GM21576 (cell line): ENCODE data around the gene AGFG2.
A peak's percentile ranks its signal among the peaks of the same experiment; 100 is the strongest.
"Not testable (repeated sequence)": the region's sequence is repeated elsewhere in the genome, so short reads cannot be mapped to it uniquely, and the experiment has no call there.

Experiments
- ATAC-seq: cut with Tn5 transposase; IDR thresholded peaks from one replicate; pipeline ENCODE4 v1.9.1; 2021; ENCODE audit warnings: mild to moderate bottlenecking, moderate library complexity; ENCODE audit not compliant: unreplicated experiment

Gene AGFG2

DNA sequence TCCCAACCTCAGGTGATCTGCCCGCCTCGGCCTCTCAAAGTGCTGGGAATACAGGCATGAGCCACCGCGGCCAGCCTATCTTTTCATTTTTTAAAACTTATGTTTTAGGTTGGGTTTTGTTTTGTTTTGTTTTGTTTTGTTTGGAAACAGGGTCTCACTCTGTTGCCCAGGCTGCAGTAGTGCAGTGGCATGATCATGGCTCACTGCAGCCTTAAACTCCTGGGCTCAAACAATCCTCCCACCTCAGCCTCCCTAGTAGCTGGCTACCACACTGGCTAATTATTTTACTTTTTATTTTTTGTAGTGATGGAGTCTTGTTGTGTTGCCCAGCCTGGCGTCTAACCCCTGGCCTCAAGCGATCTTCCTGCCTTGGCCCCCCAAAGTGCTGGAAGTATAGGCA is 19.4 kb upstream of the AGFG2 start:
- no peak for ATAC-seq

- ATAC-seq: no peak
These were observed 18.9 kb upstream of the AGFG2 start for GRCh38 chr7:100520138-100520537.

GRCh38 chr7:100521076-100521475 is 17.9 kb upstream of the AGFG2 start:
- no peak for ATAC-seq

GRCh38 chr7:100521909-100522593 is 17.0 kb upstream of the AGFG2 start:
- not testable (repeated sequence) for ATAC-seq

GRCh38 chr7:100523192-100523591 is 15.8 kb upstream of the AGFG2 start:
- not testable (repeated sequence) for ATAC-seq

GRCh38 chr7:100528108-100528866 is 10.7 kb upstream of the AGFG2 start:
- ATAC-seq: not testable (repeated sequence)

DNA sequence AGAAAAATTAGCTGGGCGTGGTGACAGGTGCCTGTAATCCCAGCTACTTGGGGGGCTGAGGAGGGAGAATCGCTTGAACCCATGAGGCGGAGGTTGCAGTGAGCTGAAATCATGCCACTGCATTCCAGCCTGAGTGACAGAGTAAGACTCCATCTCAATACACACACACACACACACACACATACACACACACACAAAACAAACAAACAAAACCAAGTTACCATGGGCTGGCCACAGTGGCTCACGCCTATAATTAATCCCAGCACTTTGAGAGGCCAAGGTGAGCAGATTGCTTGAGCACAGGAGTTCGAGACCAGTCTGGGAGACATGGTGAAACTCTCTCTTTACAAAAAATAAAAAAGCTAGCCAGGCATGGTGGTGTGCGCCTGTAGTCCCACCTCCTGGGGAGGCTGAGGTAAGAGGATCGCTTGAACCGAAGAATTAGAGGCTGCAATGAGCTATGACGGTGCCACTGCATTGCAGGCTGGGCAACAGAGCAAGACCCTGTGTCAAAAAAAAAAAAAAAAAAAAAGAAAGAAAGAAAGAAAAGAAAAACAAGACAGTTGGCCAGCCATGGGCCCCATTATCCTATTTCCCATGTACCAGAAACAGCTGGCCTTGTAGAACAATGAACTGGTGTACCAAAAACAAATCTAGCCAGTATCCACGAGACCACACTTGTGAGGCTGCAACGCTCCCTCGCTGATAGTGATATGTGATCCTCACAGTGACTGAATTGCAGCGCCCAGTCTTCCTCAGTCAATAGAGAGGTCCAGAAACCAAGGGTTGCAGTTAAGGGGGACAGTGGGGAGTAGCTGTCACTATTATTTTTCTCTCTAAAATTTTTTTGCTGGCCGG is 6.6 kb upstream of the AGFG2 start:
- ATAC-seq: no peak

DNA sequence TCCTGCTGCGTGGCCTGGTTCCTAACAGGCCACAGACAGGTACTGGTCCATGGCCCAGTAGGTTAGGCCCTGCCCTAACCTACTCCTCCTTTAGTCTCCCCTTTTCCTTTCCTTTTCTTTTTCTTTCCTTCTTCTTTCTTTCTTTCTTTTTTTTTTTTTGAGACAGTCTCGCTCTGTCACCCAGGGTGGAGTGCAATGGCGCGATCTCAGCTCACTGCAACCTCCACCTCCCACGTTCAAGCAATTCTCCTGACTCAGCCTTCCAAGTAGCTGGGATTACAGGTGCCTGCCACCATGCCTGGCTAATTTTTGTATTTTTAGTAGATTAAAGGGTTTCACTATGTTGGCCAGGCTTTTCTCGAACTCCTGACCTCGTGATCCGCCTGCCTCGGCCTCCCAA is 3.0 kb upstream of the AGFG2 start:
- ATAC-seq: not testable (repeated sequence)

- not testable (repeated sequence) for ATAC-seq
These were observed 2.3 kb upstream of the AGFG2 start for GRCh38 chr7:100536695-100537094.

DNA sequence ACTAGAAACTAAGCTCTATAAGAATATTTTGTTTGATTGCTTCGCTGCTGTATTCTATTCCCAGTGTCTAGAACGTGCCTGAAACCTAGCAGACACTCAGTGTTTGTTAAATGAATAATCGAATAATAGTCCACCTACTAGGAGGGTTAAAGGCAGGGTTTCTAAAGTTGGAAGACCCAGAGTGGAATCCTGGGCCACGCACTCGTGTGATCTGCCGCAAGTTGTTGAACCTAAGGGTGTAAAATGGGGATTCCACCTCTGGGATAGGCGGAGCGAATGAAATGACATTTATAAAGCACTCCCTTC is 702 bp upstream of the AGFG2 start:
- ATAC-seq: no peak

DNA sequence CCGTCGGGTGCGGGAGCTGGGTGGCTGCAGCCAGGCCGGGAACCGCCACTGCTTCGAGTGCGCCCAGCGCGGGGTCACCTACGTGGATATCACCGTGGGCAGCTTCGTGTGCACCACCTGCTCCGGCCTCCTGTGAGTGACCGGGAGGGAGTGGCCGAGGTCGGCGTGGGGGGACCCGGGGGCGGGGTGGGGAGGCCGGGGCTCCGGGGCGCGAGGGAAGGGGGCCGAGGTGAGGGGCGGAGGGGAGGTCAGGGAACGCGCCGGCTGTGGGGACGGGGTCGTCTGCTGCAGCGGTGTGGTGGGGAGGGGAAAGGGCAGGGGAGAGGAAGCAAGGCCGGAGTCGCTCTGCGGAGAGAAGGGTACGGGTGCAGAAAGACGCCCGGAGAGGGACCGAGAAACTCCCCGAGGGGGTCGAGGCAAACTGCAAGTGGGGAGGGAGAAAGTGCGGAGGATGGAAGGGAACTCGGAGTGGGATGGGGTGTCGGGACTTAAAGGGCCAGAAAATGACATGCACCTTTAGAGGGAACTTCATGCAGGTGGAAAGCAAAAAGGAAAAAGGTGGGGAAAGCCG is 518 bp downstream of the AGFG2 start:
- ATAC-seq: no peak

DNA sequence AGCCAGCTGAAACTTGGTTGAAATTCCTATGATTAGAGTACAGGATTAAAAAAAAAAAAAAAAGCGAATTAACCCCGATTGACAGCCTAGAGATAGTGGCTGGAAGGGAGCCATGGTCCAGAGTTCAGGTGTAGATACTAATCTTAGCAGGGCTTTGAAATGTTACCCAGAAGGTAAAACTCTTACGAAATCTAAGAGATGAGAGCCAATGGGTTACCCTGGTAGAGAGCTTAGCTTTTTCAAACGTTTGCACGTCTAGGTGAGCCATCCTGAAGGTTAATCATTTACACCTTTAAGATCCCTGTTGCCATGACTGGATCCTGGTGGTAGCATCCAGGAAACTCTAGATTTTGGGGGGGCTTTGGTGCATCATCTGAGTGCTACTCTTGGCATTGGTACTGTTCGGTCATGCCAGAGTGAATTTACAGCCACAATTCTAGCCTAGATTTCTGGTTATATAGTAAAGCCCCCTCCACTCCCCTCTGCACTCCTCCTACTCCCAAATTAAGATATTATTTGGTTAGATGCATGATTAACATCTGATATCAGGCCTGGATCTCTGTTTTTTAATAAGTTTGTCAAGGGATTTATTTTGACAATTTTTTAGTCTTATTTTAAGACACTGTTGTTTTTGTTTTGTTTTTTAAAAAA is 1.2 kb downstream of the AGFG2 start:
- ATAC-seq: no peak

GRCh38 chr7:100541309-100541708 is 2.3 kb downstream of the AGFG2 start:
- ATAC-seq: not testable (repeated sequence)

DNA sequence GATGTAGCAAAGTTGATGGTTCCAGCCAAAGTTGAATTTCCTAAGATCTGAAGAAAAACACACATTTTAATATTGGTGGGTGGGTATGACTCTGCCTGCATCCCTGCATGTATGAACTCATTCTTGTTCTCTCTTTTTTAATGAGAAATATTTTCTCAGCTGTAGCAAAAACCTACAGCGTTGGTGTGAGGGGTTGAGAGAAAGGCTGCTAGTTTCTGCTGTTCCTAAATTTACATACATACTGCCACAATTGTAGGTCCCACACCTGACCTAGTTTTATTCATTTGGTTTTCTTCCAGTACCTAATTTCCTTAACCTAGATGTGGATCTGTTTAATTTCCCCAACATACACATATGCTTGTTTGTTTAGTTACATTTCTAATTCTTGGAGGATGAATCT is 4.6 kb downstream of the AGFG2 start:
- no peak for ATAC-seq

- no peak for ATAC-seq
These were observed 5.4 kb downstream of the AGFG2 start for GRCh38 chr7:100544386-100544785.

- ATAC-seq: no peak
These were observed 6.0 kb downstream of the AGFG2 start for GRCh38 chr7:100544967-100545359.

GRCh38 chr7:100545360-100546128 is 6.5 kb downstream of the AGFG2 start:
- ATAC-seq: peak; percentile 51

DNA sequence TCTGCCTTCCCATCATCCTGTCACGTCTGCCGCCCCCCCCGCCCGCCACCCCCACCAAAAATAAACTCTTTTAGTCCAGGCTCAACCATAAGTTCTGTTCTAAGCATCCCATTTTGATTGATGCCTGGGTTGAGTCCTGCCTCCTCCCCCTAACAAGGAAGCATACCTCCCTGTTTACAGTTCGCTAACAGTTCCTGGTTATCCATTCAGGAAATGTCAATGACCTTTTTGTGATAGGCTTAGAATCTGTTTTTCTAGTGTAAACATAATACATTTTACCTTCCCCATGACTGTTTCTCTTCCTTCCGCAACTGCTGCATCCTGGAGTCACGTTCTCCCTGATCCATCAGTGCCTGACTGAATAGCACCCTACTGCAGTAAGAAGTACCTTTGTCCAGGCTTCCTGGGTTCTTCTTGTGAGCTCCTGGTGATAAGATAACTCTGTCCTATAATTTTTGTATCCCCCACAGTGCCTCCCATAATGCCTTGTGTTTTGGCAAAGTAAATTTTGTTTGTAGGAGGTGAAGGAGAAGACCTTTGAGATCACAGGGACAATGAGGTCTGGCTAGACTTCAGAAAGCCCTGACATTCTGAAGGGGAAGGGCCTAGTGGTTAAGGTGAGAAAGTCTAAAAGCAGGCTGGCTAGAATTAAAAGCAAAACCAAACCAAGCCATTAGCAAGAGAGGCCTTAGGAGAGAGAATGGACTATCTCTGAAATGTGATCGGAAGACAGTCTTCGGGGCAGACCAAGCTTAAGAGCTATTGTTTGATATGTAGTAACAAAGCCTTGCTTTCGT is 7.3 kb downstream of the AGFG2 start:
- ATAC-seq: no peak
